ENCODE data around the gene SNAP25.

The SNAP25 gene

GRCh38 chr20:10218536-10219451, at the start of gene SNAP25:
Gene SNAP25 (plus strand): TSS chr20:10218830. CDS start chr20:10275492, 56,662 bp downstream.
- no peak for DNase-seq

DNA sequence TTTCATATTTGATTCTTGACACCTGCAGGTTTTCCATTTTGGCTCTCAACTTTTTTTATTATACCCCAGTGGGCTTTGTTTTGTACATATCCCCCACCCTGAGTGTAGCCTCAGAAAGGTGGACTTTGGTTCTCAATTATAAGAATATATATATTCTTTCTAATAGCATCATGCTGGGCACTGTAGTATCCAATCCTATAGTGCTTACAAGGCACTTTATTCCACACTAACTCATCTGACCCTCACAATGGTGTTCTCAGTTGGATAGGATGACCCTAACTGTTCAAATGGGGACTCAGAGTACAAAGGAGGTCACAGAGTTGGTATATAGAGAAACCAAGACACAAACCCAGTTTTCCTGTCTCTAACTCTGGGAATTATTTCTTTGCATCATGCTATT, 48.9 kb upstream of the SNAP25 start:
- DNase-seq, result no peak

- DNase-seq, result no peak
Observed at GRCh38 chr20:10170261-10170660, 48.4 kb upstream of the SNAP25 start.

GRCh38 chr20:10171864-10172751, 46.5 kb upstream of the SNAP25 start:
- no peak for DNase-seq

GRCh38 chr20:10172998-10173655, 45.5 kb upstream of the SNAP25 start:
- DNase-seq, result no peak

DNA sequence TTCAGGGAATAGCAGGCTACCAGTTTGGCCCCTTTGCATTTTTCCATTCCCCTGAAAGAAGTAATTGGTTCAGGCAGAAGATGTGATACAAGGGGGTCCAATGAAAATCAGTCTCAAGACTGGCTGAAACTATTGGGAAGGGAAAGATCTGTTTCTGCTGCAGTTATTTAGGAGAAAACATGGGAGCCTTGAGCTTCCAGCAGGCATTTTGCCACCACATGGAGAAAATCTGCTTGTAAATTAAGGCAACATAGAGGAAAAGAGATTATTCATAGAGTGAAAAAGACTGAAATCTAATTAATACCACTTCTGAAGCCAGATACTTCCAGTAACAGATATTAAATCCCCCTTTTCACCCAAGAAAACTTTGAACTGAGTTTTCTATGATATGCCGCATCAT, 44.2 kb upstream of the SNAP25 start:
- DNase-seq, result no peak

DNA sequence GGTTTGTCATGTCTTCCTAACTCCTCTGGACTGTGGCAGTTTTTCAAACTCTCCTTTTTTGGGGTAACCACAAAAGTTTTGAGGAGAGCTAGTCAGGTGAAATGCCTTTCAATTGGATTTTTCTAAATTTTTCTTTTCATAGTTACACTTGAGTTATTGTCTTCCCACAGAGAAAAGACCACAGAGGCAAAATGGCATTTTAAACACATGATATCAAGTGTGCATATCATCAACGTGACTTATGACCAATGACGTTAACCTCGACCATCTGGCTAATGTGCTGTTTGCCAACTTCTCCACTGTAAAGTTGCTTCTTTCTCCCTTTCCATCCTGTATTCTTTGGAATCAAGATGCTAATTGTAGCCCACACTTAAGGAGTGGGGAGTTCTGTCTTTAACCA, 41.3 kb upstream of the SNAP25 start:
- no peak for DNase-seq

DNA sequence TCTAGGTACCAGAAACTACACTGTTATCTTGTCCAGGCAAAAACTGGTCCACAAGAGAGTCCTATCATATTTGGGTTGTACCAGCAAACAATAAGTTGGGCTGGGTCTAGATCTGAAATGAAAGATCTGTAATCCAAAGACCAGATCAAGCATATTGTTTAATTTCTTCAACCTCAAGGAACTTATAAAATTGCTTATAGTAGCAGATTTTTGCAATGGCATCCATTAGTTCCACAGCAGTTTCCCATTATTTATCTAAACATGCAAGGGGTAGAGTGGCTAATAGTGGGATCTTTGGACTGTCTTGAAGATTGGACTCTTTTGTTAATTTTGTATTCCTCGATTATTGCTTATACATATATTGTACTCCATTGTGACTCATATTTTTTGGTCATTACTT, 40.5 kb upstream of the SNAP25 start:
- DNase-seq, result no peak

GRCh38 chr20:10178727-10179313, 39.8 kb upstream of the SNAP25 start:
- DNase-seq, result no peak

DNA sequence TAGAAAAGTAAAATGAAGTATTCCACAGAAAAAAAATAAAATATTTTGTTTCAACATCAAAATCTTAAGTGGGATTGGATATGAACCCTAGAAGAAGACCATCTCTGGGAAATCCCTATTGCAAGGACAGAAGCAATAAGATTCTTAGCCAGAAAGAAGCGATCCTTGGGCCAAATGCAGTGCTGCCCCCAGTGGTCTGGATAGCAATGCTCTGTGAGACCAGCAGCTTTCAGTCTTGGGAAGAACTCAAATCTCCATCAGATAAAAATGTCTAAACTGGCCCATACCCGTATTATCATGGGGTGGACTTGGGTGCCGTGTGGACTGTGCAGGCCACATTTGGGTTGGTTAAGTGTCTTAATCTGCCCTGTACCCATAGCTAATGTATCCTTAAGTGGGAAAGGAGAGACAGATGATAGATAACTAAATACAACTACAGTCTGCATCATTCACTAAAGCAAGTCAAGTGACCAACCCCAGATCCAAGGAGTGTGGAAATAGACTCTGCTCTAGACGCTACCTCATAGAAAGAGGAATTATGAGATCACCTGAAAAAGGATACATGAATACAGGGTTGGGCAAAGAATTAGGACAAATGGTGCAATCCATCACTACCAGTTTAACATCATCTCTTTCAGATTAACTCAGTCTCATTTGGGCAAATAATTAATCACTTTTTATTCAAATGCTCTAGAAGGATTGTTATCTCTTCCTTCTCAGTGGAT, 38.9 kb upstream of the SNAP25 start:
- DNase-seq, result no peak

DNA sequence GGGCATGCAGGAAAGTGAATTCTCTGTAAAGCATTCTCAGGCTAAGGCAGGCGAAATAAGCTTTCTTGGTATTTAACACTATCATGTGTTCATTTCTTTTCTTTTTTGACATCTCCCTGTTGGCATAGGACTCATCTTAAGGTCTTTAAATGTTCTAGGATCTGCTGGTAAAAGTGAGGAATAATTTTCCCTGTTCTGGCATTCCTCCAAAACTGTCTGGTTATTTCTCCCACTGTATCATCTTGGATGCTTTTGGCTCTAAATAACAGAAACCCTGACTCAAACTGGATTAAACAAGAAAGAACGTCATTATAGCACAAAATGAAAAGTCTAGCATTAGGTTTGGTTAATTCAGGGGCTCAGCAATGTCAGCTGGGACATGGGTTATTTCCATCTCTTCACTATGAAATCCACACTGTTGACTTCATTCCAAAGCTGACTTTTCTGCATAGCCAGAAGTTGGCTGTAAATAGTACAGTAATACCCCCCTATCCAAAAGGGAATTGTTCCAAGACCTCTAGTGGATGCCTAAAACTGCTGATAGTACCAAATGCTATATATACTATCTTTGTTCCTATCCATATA, 37.9 kb upstream of the SNAP25 start:
- DNase-seq, result no peak

- DNase-seq, result no peak
Observed at GRCh38 chr20:10185741-10186558, 32.7 kb upstream of the SNAP25 start.

DNA sequence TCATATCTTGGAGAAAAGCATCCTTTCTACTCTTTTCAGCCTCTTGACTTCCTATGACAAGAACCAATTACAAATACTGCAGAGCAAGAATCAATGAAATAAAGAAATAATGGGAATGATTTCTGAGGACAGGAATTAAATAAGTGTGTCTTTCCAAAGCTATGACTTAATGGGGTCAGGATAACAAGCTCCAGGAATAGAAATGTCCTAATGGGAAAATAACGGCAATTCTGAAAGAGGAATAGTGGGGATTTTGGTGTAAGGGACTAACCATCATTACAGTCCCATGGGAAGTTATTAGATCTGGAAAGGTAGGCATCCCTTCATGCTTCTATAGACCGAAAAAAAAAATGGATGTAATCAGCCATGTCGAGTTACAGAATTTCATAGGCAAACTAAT, 28.2 kb upstream of the SNAP25 start:
- DNase-seq, result no peak

GRCh38 chr20:10192171-10192570, 26.5 kb upstream of the SNAP25 start:
- DNase-seq, result no peak

- no peak for DNase-seq
Observed at GRCh38 chr20:10194166-10194565, 24.5 kb upstream of the SNAP25 start.

- no peak for DNase-seq
Observed at GRCh38 chr20:10200330-10200729, 18.3 kb upstream of the SNAP25 start.

DNA sequence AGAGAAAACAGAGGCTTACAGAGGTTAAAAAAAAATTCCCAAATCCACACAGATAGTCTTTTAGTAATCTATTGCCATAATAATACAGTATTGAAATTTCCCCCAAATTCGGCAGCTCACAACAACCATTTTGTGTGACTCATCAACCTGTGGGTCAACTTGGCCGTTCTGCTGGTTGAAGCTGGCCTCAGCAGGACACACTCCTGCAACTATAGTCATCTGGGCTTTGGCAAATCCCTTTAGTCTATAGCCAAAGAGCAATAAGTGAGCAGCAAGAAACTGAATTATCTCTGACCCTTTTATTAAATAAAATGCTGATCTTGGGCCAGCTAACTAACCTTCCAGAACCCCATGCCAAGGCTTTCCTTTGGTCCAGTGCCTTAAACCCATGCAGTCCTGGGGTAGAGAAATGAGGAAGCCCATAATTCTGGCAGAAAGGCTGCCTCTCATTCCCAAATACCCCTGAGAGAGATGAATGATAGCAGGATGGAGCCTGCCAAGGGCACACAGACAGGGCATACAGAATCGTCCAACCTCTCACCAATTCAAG, 17.2 kb upstream of the SNAP25 start:
- DNase-seq, result no peak

GRCh38 chr20:10209091-10209490, 9.5 kb upstream of the SNAP25 start:
- DNase-seq, result no peak

GRCh38 chr20:10213526-10213925, 5.1 kb upstream of the SNAP25 start:
- no peak for DNase-seq

GRCh38 chr20:10216146-10216791, 2.4 kb upstream of the SNAP25 start:
- no peak for DNase-seq
